Right lobe of liver (tissue), 6 donors: Measurements from ENCODE around the gene AAGAB. TPM values are rescaled to one million over a fixed set of nuclear protein-coding genes. Genes with fewer than 3 reads are reported as not detected.

Source experiments
- ATAC-seq, 4 donors: fragments of 200-7000 bp; cut with Tn5 transposase; one replicate each; pipeline ENCODE4 v1.9.1; 2020; ENCODE audit warnings: mild to moderate bottlenecking in 4 of 4, moderate library complexity in 4 of 4
- DNase-seq, 3 donors: peaks; one replicate each; pipeline ENCODE4 v3.0.0-alpha.2; 2020
- H3K27ac ChIP-seq, 3 donors: fragments of 200-600 bp; one replicate each; pipeline ENCODE4 v1.8.0; 2022
- H3K27me3 ChIP-seq, 2 donors: fragments of 200-600 bp; one replicate each; pipeline ENCODE4 v1.8.0; 2022
- H3K36me3 ChIP-seq, 4 donors: fragments of 200-600 bp; sonication (generic) in 1 of 4; one replicate each; pipeline versions ENCODE4 v1.5.1 to v1.8.0; 2017 to 2022; ENCODE audit warnings: control low read depth in 1 of 4
- H3K4me1 ChIP-seq, 4 donors: fragments of 200-600 bp; sonication (generic) in 1 of 4; one replicate each; pipeline versions ENCODE4 v1.5.1 to v1.8.0; 2017 to 2022; ENCODE audit warnings: control low read depth in 1 of 4
- H3K4me3 ChIP-seq, 3 donors: fragments of 200-600 bp; one replicate each; pipeline ENCODE4 v1.8.0; 2022
- H3K9me3 ChIP-seq, 4 donors: fragments of 200-600 bp; sonication (generic) in 1 of 4; one replicate each; pipeline versions ENCODE4 v1.5.1 to v1.8.0; 2017 to 2022; ENCODE audit warnings: control low read depth in 1 of 4
- CTCF ChIP-seq, 4 donors: fragments of 200-600 bp in 3 of 4; fragments of 450-650 bp in 1 of 4; IDR thresholded peaks; one replicate each; pipeline versions ENCODE4 v1.5.1 to v1.8.0; 2016 to 2022; ENCODE audit warnings: antibody characterized with exemption in 4 of 4, mild to moderate bottlenecking in 2 of 4
- POLR2A ChIP-seq: fragments of 450-650 bp; IDR thresholded peaks from one replicate; pipeline ENCODE4 v1.6.1; 2017; ENCODE audit warnings: antibody characterized with exemption, mild to moderate bottlenecking
- whole genome bisulfite sequencing: methylation state at CpG from one replicate; pipeline ENCODE4 v1.1.6; 2018; ENCODE audit warnings: low coverage, low lambda C conversion rate; ENCODE audit not compliant: insufficient coverage; ENCODE audit errors: missing lambda C conversion rate; 5-methylcytosine and 5-hydroxymethylcytosine counted together
- intact Hi-C, 2 donors: fragments of 100-400 bp; cut with DNase I; formaldehyde crosslinking; loops; one replicate each; pipeline versions ENCODE4 v1.11.2 to v1.14.1; 2022
- total RNA-seq, 6 experiments: library from RNA; depleted of rRNA in 2 of 6; stranded (reverse); fragments of >200 nt in 2 of 6; fragmentation: NEBNext Ultra II Directional in 3 of 6; extraction: Animal tissue kit (Norgen Biotek cat#: 25700) in 3 of 6; gene quantifications; one replicate each; pipeline versions ENCODE4 v1.1.0 to v1.2.4, GENCODE V29; 2016 to 2023
- donor health status: DM: no; HTN: yes; CAD: no.
- donor health status: DM: no; HTN: no; CAD: no.
- donor health status: DM: no; HTN: no; CAD: no.
- donor health status: DM: no; HTN: yes; CAD: no.
- donor health status: DM: no; HTN: yes; CAD: no.

Gene AAGAB
- total RNA-seq, 6 experiments from 2014 or later: 11.0 to 15.6 (median 13.6) TPM

GRCh38 chr15:67187351-67187854 is 67.1 kb downstream of the AAGAB start:
- no peaks in the 10 kb centered on the region for H3K4me1 ChIP-seq
- DNase-seq (no peak), ATAC-seq (no peak)
- no peaks in the 10 kb centered on the region for H3K27me3 ChIP-seq
- no peak overlapping the region for H3K4me3 ChIP-seq
- intact Hi-C loops: no loop called here
- TF ChIP-seq POLR2A (no peak), CTCF (IDR thresholded peaks at IDR 0.05) (no peak)
- H3K27ac ChIP-seq: no peak overlapping the region
- 100% methylated on average over 1 of the region's 12 CpGs for WGBS
- peaks cover 0 to 59% (median 12%) of the 10 kb centered on the region in 4 donors for H3K36me3 ChIP-seq
- no peaks in the 10 kb centered on the region for H3K9me3 ChIP-seq

- no peak overlapping the region for H3K27ac ChIP-seq
- H3K27me3 ChIP-seq: no peaks in the 10 kb centered on the region
- H3K4me3 ChIP-seq: no peak overlapping the region
- ATAC-seq (no peak), DNase-seq (no peak)
- no peak for TF ChIP-seq CTCF (IDR thresholded peaks at IDR 0.05)
- 92% methylated on average over 2 of the region's 4 CpGs for WGBS
- intact Hi-C loops: no loop called here
- H3K36me3 ChIP-seq: peaks cover 0 to 52% (median 15%) of the 10 kb centered on the region in 4 donors
- no peaks in the 10 kb centered on the region for H3K9me3 ChIP-seq
- H3K4me1 ChIP-seq: no peaks in the 10 kb centered on the region
Observed at GRCh38 chr15:67186688-67187087, 67.8 kb downstream of the AAGAB start.

- intact Hi-C loops: no loop called here
- no peak for DNase-seq
Observed at GRCh38 chr15:67186226-67186649, 68.2 kb downstream of the AAGAB start.

GRCh38 chr15:67185621-67186225 is 68.7 kb downstream of the AAGAB start:
- no peaks in the 10 kb centered on the region for H3K4me1 ChIP-seq
- H3K9me3 ChIP-seq: no peaks in the 10 kb centered on the region
- 56% methylated on average over 3 of the region's 9 CpGs for WGBS
- no peak for ATAC-seq
- no peak overlapping the region for H3K27ac ChIP-seq
- TF ChIP-seq POLR2A: no peak
- no peak for TF ChIP-seq CTCF (IDR thresholded peaks at IDR 0.05)
- intact Hi-C loops: no loop called here
- H3K36me3 ChIP-seq: peaks cover 0 to 52% (median 16%) of the 10 kb centered on the region in 4 donors
- H3K4me3 ChIP-seq: no peak overlapping the region
- H3K27me3 ChIP-seq: no peaks in the 10 kb centered on the region
- no peak for DNase-seq

More at GRCh38 chr15:67186226-67186649, 68.2 kb downstream of the AAGAB start:
- WGBS: 68% methylated on average over 5 of the region's 6 CpGs
- Histone ChIP-seq H3K9me3 (no peaks in the 10 kb centered on the region), H3K4me1 (no peaks in the 10 kb centered on the region), H3K36me3 (peaks cover 0 to 50% (median 16%) of the 10 kb centered on the region in 4 donors), H3K4me3 (no peak overlapping the region), H3K27ac (no peak overlapping the region), H3K27me3 (no peaks in the 10 kb centered on the region)
- TF ChIP-seq CTCF (IDR thresholded peaks at IDR 0.05) (no peak), POLR2A (no peak)
- ATAC-seq: peak; percentile 30 to 71 (median 44)
